Stimulated activated CD8-positive, alpha-beta memory T cell treated with anti-CD3 and anti-CD28 coated beads, Interleukin-12 subunit alpha, Interleukin-12 subunit beta, amount 100 ng/mL, for 1 hour (primary cell): ENCODE measurements around the gene NUDT16.

Experiments
- DNase-seq: peaks from one replicate; pipeline ENCODE4 v3.0.0-alpha.2; 2020; ENCODE audit warnings: low read depth

The NUDT16 gene

GRCh38 chr3:131386429-131387165, 5.0 kb downstream of the NUDT16 start:
- no peak for DNase-seq

DNA sequence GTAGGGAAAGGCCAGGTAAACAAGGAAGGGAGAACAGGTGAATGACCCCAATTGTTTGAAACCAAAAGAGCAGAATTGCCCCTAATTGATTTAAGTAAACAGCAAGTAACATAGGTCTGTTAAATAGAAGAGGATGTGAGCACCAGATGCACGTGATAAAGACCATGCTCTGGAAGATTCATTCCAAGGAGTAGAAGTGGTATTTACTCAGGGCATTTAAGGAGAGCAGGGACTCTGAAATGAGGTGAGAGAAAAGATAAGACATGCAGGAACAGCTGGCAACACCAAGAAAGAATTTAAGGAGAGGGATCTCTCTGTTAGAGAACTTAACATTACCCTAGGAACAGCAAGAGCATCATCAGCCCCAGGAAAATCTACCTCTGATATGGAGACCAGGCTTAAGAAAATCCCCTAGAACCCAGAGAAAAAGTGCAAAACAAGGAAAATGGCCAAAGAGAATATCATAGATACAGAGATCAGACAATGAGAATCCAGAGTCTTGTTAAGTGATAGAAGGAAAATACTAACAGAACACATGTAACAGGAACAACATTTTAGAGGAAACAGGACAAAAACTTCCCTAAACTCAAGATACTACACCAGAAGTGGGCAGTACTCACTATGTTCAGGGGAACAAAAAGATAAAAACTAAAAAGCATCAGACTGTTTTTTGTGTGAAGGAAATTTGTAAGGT, 6.4 kb downstream of the NUDT16 start:
- DNase-seq, result no peak

GRCh38 chr3:131388490-131388799, 6.9 kb downstream of the NUDT16 start:
- no peak for DNase-seq

DNA sequence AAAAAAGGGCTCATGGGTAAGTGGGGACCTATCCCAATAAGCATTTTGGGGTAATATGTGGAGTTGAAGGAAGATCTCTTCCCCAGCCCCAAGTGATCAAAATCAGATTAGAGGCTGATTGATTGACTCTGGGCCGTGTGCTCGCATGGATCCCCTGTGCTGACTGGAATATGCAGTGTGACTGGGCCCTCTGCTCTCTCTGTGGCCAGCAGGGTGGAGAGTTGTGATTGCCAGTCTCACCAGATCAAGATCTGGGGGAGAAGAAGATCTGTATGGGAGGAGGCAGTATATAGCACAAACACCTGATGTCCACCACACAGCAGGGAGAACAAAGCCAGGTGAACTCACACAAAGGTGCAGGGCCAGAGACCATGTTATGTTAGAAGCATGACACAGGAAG, 8.8 kb downstream of the NUDT16 start:
- no peak for DNase-seq

DNA sequence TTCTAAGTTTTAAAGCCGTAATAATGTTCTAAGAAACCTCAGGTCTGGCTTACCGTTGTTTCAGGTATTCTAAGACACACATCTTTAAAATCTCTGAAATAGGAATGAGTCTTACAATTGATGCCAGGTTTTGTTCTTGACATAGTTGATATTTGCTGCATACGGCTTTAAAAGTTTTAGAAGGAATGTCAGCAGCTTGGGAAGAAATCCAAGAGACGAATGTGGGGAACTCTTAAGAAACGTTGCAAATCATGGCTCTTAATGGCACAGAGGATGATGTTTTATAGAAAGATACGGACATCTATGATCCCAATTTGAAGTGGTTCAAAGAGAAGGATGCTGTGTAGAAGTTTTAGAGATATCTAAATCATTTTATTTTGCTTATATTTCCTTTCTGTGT, 11.5 kb downstream of the NUDT16 start:
- DNase-seq, result no peak

GRCh38 chr3:131393868-131394267, 12.3 kb downstream of the NUDT16 start:
- DNase-seq, result no peak

- no peak for DNase-seq
Measured at GRCh38 chr3:131394400-131394799, 12.8 kb downstream of the NUDT16 start.

DNA sequence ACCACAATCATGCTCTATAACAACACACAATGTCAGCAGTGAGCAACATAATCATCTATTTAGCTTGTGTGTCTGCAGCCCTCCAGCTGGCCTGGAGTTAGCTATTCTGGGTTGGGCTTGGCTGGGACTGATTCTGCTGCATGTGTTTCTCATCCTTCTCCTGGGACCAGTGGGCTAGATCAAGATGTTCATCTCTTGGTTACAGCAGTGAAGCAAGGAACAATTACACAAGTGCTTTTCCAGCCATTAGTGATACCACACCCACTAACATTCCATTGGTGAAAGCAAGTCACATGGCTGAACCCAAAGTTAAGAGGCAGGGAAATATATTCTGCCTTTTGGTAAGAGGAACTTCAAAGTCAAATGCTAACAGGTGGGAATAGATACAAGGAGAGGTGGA, 14.6 kb downstream of the NUDT16 start:
- no peak for DNase-seq

DNA sequence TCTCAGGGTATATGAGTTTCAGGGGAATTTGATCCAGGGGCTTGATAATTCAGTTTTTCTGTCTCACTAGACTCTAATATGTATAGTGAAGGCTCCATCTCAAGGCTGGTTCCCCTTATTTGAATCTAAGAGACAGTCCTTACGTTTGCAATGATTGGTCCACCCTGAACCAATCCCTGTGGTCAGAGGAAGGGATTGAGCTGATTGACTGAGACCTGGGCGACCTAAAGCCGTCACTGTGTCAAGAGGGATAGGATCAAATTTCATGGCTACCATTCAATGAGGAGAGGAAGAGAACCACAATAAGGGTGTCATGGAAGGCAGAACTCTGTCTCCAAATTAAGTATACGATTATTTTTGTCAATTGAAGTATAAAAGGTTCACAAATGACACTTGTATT, 16.3 kb downstream of the NUDT16 start:
- DNase-seq, result no peak

DNA sequence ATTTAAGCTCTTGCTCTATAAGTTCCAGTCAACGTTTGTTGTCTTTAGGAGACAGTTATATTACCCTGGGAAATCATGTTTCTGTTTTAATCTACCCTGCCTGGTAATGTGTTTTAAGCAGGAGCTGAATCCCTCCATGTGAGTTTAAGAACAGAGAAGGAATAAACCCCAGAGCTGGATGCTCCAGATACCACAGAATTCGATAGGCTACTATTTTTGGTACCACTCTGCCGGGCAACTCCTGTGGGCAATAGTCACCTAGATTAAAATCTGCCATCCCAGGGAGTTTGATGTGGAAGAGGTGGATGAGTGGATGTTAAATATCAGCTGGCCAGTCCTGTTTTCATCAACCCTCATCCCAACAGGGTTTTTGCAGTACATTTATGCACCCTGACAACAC, 20.4 kb downstream of the NUDT16 start:
- DNase-seq, result no peak

DNA sequence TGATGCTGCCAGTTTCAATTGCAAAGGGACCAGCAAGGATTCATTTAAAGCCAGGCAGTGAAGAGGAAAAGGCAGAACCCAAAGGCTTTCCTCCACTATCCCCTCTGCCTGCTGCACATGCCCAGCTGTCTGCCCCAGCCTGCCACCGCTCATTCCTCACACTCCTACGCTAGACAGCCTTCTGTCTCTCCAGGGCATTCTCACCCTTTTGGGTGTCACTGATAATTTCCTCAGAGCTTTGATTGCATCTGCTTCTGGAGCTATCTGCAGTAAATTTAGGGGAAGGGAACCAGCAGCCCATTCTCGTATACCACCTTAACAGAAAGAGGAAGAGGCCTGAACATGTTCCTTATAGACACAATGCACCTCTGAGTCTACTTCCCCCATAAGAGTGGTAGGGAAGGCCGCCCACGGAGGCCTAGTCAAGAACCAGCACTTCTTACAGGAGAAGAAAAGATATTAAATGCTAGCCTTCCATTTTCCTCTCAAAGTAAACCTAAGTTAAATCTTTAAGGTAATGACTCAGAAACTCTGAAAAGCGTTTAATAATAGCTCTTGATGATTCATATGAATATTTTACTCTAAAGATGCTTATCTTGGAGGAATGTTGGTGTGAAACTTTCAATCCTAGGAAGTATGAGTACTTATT, 20.9 kb downstream of the NUDT16 start:
- no peak for DNase-seq

GRCh38 chr3:131403216-131403895, 21.8 kb downstream of the NUDT16 start:
- DNase-seq, result no peak

DNA sequence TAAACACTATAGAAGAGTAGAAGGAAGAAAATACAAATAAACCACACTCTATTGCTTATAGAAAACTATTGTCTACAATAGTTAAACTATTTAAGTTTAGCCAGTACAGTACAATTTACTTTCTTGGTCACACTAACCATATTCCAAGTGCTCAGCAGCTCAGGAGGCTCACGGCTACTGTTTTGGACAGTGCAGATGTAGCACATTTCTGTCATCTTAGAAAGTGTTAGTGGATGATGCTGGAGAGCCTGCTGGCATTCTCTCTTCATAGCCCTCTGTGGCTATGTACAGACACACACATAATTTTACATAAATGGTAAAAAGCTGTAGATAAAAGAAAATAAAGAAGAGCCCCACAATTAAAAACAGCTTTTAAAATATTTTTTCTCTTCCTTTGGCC, 23.8 kb downstream of the NUDT16 start:
- no peak for DNase-seq

DNA sequence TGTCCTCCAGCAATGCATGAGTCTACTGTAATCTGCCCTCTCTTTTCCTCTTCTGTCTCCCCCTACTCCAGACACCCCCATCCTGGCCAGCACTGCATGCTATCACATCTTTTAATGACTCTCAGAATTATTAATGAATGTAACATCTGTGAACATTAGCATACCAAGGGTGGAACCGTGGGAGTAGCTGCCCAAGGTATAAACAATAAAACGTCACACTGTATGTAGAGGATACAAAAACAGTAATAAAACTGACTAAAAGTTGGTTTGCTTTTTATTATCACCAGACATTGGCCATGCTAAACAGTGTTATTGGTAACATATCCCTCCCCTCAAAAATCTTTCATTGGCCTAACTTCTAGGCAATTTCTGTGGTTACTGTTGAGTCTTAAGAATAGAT, 24.7 kb downstream of the NUDT16 start:
- no peak for DNase-seq

GRCh38 chr3:131417751-131418150, 36.2 kb downstream of the NUDT16 start:
- no peak for DNase-seq

GRCh38 chr3:131421301-131421700, 39.7 kb downstream of the NUDT16 start:
- no peak for DNase-seq

DNA sequence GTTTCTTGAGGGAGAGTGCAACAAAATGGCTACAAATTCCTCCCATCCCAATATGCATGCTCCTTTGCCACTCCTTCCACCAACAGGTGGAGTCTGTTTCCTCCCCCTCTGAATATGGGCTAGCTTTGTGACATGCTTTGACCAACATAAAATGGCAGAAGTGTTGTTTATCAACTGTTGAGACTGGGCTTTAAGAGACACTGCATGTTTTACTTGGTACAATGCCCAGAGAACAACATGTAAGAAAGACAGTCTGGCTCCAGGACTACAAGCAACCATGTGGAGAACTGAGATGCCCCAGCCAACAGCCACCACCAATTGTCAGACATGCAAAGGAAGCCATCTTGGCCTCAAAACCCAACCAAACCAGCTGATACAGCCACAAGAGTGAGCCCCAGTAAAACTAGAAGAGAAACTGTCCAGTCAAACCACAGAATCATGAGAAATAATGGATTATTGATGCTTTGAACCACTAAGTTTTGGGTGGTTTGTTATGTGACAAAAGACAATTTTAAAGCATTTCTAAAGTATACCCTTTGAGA, 40.5 kb downstream of the NUDT16 start:
- no peak for DNase-seq

- no peak for DNase-seq
Measured at GRCh38 chr3:131427226-131427625, 45.7 kb downstream of the NUDT16 start.

GRCh38 chr3:131431754-131432153, 50.2 kb downstream of the NUDT16 start:
- no peak for DNase-seq

GRCh38 chr3:131432441-131432840, 50.9 kb downstream of the NUDT16 start:
- DNase-seq, result no peak

GRCh38 chr3:131435000-131435399, 53.4 kb downstream of the NUDT16 start:
- no peak for DNase-seq
